GM23338 (cell line): ENCODE data around the gene TRPM2. TPM values are rescaled to one million over a fixed set of nuclear protein-coding genes. Genes with fewer than 3 reads are reported as not detected.

Source experiments
- ATAC-seq: fragments of 200-7000 bp; cut with Tn5 transposase; 3 replicates; pipeline ENCODE4 v1.9.1; 2020
- DNase-seq: peaks from one replicate; pipeline ENCODE4 v3.0.0-alpha.2; 2015; ENCODE audit warnings: low spot score
- H2AFZ ChIP-seq: fragments of 200-600 bp; sonication (generic); 2 replicates; pipeline ENCODE4 v1.8.0; 2016; ENCODE audit warnings: antibody characterized with exemption, mild to moderate bottlenecking, moderate library complexity
- H3F3A ChIP-seq: fragments of 200-600 bp; sonication (generic); replicated peaks from 2 replicates; pipeline ENCODE4 v1.8.0; 2017; ENCODE audit warnings: antibody characterized with exemption, mixed run types, low read depth
- H3K27ac ChIP-seq: fragments of 200-600 bp; sonication (generic); 2 replicates; pipeline ENCODE4 v1.6.1; 2016; ENCODE audit warnings: low read depth
- H3K27me3 ChIP-seq: fragments of 200-600 bp; sonication (generic); 2 replicates; pipeline ENCODE4 v1.8.0; 2016; ENCODE audit warnings: mild to moderate bottlenecking, mixed run types, moderate library complexity; ENCODE audit not compliant: insufficient read depth
- H3K36me3 ChIP-seq: fragments of 200-600 bp; sonication (generic); 2 replicates; pipeline ENCODE4 v1.8.0; 2016; ENCODE audit warnings: mild to moderate bottlenecking; ENCODE audit not compliant: insufficient read depth
- H3K4me1 ChIP-seq: fragments of 200-600 bp; sonication (generic); 2 replicates; pipeline ENCODE4 v1.8.0; 2016; ENCODE audit warnings: mild to moderate bottlenecking, moderate library complexity; ENCODE audit not compliant: insufficient read depth
- H3K4me2 ChIP-seq: fragments of 200-600 bp; sonication (generic); 2 replicates; pipeline ENCODE4 v1.7.1; 2017; ENCODE audit warnings: mixed run types
- H3K4me3 ChIP-seq: fragments of 200-600 bp; sonication (generic); 2 replicates; pipeline ENCODE4 v1.6.1; 2016; ENCODE audit warnings: mixed run types
- H3K79me2 ChIP-seq: fragments of 200-600 bp; sonication (generic); replicated peaks from 2 replicates; pipeline ENCODE4 v1.8.0; 2017; ENCODE audit warnings: mild to moderate bottlenecking; ENCODE audit not compliant: insufficient read depth
- H3K9me2 ChIP-seq: fragments of 200-600 bp; sonication (generic); 2 replicates; pipeline ENCODE4 v1.8.0; 2017; ENCODE audit not compliant: insufficient read depth
- H4K20me1 ChIP-seq: fragments of 200-600 bp; sonication (generic); replicated peaks from 2 replicates; pipeline ENCODE4 v1.8.0; 2017; ENCODE audit warnings: mild to moderate bottlenecking; ENCODE audit not compliant: insufficient read depth
- H3K27ac Mint-ChIP-seq: 2 replicates; pipeline ENCODE4 v1.8.0; 2020; ENCODE audit warnings: inconsistent platforms, mild to moderate bottlenecking, moderate library complexity, mixed read lengths
- H3K27me3 Mint-ChIP-seq: 3 replicates; pipeline ENCODE4 v1.8.0; 2022; ENCODE audit warnings: low read depth, mild to moderate bottlenecking, moderate library complexity, mixed read lengths, inconsistent platforms; ENCODE audit not compliant: insufficient read depth, poor library complexity
- H3K36me3 Mint-ChIP-seq: 3 replicates; pipeline ENCODE4 v1.8.0; 2021; ENCODE audit warnings: low read depth, mild to moderate bottlenecking, inconsistent platforms, moderate library complexity, mixed read lengths
- H3K4me1 Mint-ChIP-seq: 3 replicates; pipeline ENCODE4 v1.8.0; 2020; ENCODE audit warnings: mild to moderate bottlenecking, inconsistent platforms, mixed read lengths
- H3K4me3 Mint-ChIP-seq: 3 replicates; pipeline ENCODE4 v1.8.0; 2021; ENCODE audit warnings: moderate library complexity, mild to moderate bottlenecking, inconsistent platforms, mixed read lengths
- H3K9me3 Mint-ChIP-seq: 3 replicates; pipeline ENCODE4 v1.8.0; 2020; ENCODE audit warnings: moderate library complexity, mild to moderate bottlenecking, inconsistent platforms, mixed read lengths
- EZH2 ChIP-seq: fragments of 200-600 bp; sonication (generic); IDR thresholded peaks from one replicate; pipeline ENCODE4 v1.8.0; 2017; ENCODE audit warnings: antibody characterized with exemption, mild to moderate bottlenecking, low read depth; ENCODE audit not compliant: unreplicated experiment
- EZH2phosphoT487 ChIP-seq: fragments of 200-600 bp; sonication (generic); IDR thresholded peaks from one replicate; pipeline ENCODE4 v1.8.1; 2018; ENCODE audit warnings: antibody characterized with exemption; ENCODE audit not compliant: unreplicated experiment
- JUNB ChIP-seq: IDR thresholded peaks from one replicate; pipeline ENCODE4 v1.6.1; 2016; ENCODE audit warnings: antibody characterized with exemption; ENCODE audit not compliant: unreplicated experiment
- ZNF331 ChIP-seq: fragments of 250-450 bp; sonication (Bioruptor Pico); IDR thresholded peaks from 2 replicates; pipeline ENCODE4 v1.5.0; 2020; ENCODE audit warnings: low read depth, mild to moderate bottlenecking, moderate library complexity
- ZNF462 ChIP-seq: fragments of 250-450 bp; sonication (Bioruptor Pico); IDR thresholded peaks from 2 replicates; pipeline ENCODE4 v1.5.0; 2020; ENCODE audit warnings: mild to moderate bottlenecking, moderate library complexity
- polyA plus RNA-seq: library from polyadenylated mRNA; unstranded; fragments of >200 nt; fragmentation: Nextera tagmentation; extraction: Ambion mirVana; gene quantifications from 2 replicates; pipeline ENCODE4 v1.2.1, GENCODE V29; 2016
- total RNA-seq: library from RNA; depleted of rRNA; stranded (reverse); fragments of >200 nt; shearing (Covaris generic); gene quantifications from 2 replicates; pipeline ENCODE4 v1.2.3, GENCODE V29; 2014

The TRPM2 gene
- total and polyA plus RNA-seq, 2 experiments from 2014 or later = 0.53 to 0.83 TPM

DNA sequence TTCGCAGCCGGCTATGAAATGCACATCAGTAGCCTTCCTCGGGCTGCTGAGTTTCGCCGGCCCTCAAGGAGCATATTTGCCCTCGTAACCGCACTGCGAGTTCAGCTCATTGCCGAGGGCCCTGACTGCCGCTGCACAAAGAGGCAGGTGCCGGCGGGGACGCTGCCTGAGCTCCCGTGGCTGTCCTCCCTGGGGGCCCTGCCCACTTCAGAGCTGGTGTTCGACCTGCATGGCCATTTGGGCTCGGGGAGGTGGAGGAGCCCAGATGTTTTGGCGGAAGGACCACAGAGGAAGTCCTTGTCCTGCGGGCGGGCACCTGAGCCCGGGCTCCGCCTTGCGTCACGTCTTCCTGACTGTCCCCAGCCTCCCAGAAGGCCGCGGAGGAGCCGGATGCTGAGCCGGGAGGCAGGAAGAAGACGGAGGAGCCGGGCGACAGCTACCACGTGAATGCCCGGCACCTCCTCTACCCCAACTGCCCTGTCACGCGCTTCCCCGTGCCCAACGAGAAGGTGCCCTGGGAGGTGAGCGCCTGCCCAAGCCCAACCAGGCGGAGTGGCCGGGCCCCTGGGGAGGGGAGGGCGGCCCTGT, 72.0 kb downstream of the TRPM2 start (continued):
- TF ChIP-seq ZNF462 (CRISPR knock-in tag) = no peak
- no peak for TF ChIP-seq EZH2

DNA sequence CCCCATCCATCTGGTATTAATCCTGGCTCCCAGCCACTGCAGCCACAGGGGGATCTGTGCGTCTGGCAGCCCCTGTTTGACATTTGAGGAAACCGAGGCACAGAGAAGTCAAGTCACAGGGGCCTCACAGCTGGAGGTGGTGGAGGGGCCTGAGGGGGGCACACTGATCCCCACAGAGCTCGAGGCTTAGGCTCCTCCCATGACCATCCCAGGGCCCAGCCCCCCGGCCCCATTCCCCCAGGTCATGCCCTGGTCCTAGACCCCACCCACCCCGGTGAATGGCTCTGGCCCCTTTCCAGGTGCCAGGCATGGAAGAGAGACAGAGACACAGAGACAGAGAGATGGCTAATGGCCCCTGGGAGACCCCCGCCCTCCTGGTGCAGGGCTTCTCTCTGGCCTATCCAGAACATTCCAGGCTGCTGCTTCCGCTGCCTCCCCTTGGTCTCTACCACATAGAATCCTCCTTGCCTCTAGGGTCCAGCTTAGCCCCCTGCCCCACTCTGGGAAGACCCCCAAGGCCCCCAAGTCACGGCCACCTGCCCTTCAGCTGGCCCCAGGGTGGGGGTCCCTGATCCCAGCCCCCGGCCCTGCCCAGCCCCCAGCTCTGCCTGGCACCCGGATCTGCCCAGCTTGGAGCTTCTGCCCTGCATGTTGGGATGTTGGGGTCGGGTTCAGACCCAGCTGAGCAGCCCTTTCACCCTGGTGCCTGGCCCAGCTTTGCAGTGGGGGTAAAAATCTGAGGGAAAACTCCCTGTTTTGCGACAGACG, 72.7 kb downstream of the TRPM2 start:
- Mint-ChIP-seq H3K27ac (no peak overlapping the region), H3K9me3 (peaks cover 14% of the 10 kb centered on the region; the same call in 2 of the 3 replicates), H3K27me3 (peaks cover 3% of the 10 kb centered on the region), H3K4me3 (no peak overlapping the region), H3K4me1 (peaks cover 3% of the 10 kb centered on the region; the same call in 1 of the 3 replicates), H3K36me3 (peaks cover 2% of the 10 kb centered on the region; the same call in 1 of the 3 replicates)
- DNase-seq = no peak
- TF ChIP-seq ZNF331 (CRISPR knock-in tag) (no peak), EZH2phosphoT487 (no peak), JUNB (no peak)
- Histone ChIP-seq H3K79me2 (no peaks in the 10 kb centered on the region), H3K4me3 (no peak overlapping the region), H3K27ac (no peak overlapping the region), H3K4me2 (no peak overlapping the region), H4K20me1 (no peaks in the 10 kb centered on the region), H2AFZ (no peak overlapping the region), H3F3A (no peaks in the 10 kb centered on the region), H3K36me3 (no peaks in the 10 kb centered on the region), H3K9me2 (no peaks in the 10 kb centered on the region), H3K4me1 (no peaks in the 10 kb centered on the region), H3K27me3 (no peaks in the 10 kb centered on the region)
- no peak for ATAC-seq
